GM18873 (cell line): ENCODE data around the gene GGT5.
"Not testable (repeated sequence)": the region's sequence is repeated elsewhere in the genome, so short reads cannot be mapped to it uniquely, and the experiment has no call there.

ENCODE experiments used
- ATAC-seq: cut with Tn5 transposase; IDR thresholded peaks from one replicate; pipeline ENCODE4 v1.9.1; 2021; ENCODE audit warnings: mild to moderate bottlenecking, moderate library complexity, moderate number of reproducible peaks; ENCODE audit not compliant: unreplicated experiment, low FRiP score

The GGT5 gene

GRCh38 chr22:24185001-24185500 lies 59.8 kb downstream of the GGT5 start:
- ATAC-seq: no peak

GRCh38 chr22:24184057-24184798 lies 60.7 kb downstream of the GGT5 start:
- ATAC-seq: no peak

GRCh38 chr22:24183321-24184031 lies 61.4 kb downstream of the GGT5 start:
- no peak for ATAC-seq

- not testable (repeated sequence) for ATAC-seq
These were observed 62.0 kb downstream of the GGT5 start for GRCh38 chr22:24182900-24183246.

- ATAC-seq: no peak
These were observed 62.6 kb downstream of the GGT5 start for GRCh38 chr22:24181996-24182899.

GRCh38 chr22:24181088-24181995 lies 63.5 kb downstream of the GGT5 start, which contains the start of gene SUSD2:
SUSD2 (plus strand) TSS chr22:24181487; CDS start chr22:24181520, 33 bp downstream.
- ATAC-seq: no peak

- ATAC-seq: no peak
These were observed 64.4 kb downstream of the GGT5 start for GRCh38 chr22:24180316-24181087.

- ATAC-seq: no peak
These were observed 65.2 kb downstream of the GGT5 start for GRCh38 chr22:24179478-24180210.

- ATAC-seq: no peak
These were observed 66.1 kb downstream of the GGT5 start for GRCh38 chr22:24178502-24179440.

- no peak for ATAC-seq
These were observed 66.9 kb downstream of the GGT5 start for GRCh38 chr22:24178021-24178431.

GRCh38 chr22:24177456-24177855 lies 67.4 kb downstream of the GGT5 start:
- no peak for ATAC-seq

GRCh38 chr22:24177045-24177444 lies 67.8 kb downstream of the GGT5 start:
- ATAC-seq: no peak

GRCh38 chr22:24176630-24177029 lies 68.3 kb downstream of the GGT5 start:
- ATAC-seq: no peak

- ATAC-seq: no peak
These were observed 68.8 kb downstream of the GGT5 start for GRCh38 chr22:24176040-24176439.

- no peak for ATAC-seq
These were observed 69.6 kb downstream of the GGT5 start for GRCh38 chr22:24175160-24175808.

- no peak for ATAC-seq
These were observed 73.1 kb downstream of the GGT5 start for GRCh38 chr22:24171822-24172221.

GRCh38 chr22:24170632-24171031 lies 74.2 kb downstream of the GGT5 start:
- ATAC-seq: no peak
